ENCODE measurements around the gene CASP8.
A peak's percentile ranks its signal among the peaks of the same experiment; 100 is the strongest.

Gene CASP8

GRCh38 chr2:201257956-201258665 lies 2.2 kb upstream of the CASP8 start:
- TF ChIP-seq TAF1 (IDR thresholded peaks at IDR 0.05; ENCODE audit: borderline replicate concordance, insufficient read depth, low read length) (no peak), POLR2AphosphoS5 (IDR thresholded peaks at IDR 0.05; ENCODE audit: low read depth, low read length) (peak; percentile 48; the same call in 1 of the 2 replicates), SIN3A (IDR thresholded peaks at IDR 0.05; ENCODE audit: borderline replicate concordance, insufficient read depth, low read length) (peak; percentile 63; the same call in 1 of the 2 replicates), FOXP2 (optimal IDR thresholded peaks at IDR 0.05; ENCODE audit: borderline replicate concordance, extremely low read depth, extremely low read length, insufficient read depth) (no peak)
- TF ChIP-seq, protein P1, sequence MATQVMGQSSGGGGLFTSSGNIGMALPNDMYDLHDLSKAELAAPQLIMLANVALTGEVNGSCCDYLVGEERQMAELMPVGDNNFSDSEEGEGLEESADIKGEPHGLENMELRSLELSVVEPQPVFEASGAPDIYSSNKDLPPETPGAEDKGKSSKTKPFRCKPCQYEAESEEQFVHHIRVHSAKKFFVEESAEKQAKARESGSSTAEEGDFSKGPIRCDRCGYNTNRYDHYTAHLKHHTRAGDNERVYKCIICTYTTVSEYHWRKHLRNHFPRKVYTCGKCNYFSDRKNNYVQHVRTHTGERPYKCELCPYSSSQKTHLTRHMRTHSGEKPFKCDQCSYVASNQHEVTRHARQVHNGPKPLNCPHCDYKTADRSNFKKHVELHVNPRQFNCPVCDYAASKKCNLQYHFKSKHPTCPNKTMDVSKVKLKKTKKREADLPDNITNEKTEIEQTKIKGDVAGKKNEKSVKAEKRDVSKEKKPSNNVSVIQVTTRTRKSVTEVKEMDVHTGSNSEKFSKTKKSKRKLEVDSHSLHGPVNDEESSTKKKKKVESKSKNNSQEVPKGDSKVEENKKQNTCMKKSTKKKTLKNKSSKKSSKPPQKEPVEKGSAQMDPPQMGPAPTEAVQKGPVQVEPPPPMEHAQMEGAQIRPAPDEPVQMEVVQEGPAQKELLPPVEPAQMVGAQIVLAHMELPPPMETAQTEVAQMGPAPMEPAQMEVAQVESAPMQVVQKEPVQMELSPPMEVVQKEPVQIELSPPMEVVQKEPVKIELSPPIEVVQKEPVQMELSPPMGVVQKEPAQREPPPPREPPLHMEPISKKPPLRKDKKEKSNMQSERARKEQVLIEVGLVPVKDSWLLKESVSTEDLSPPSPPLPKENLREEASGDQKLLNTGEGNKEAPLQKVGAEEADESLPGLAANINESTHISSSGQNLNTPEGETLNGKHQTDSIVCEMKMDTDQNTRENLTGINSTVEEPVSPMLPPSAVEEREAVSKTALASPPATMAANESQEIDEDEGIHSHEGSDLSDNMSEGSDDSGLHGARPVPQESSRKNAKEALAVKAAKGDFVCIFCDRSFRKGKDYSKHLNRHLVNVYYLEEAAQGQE (IDR thresholded peaks at IDR 0.05; ENCODE audit: insufficient read depth in 1 of 2, low read depth in 2 of 2, low read length in 2 of 2), result peak in 1 of 2 experiments; percentile 8; a peak in 1 of 4 replicates

GRCh38 chr2:201258666-201259615 lies 1.4 kb upstream of the CASP8 start:
- TF ChIP-seq TAF1 (IDR thresholded peaks at IDR 0.05; ENCODE audit: borderline replicate concordance, insufficient read depth, low read length), result no peak
- no peak for TF ChIP-seq POLR2AphosphoS5 (IDR thresholded peaks at IDR 0.05; ENCODE audit: low read depth, low read length)
- TF ChIP-seq SIN3A (IDR thresholded peaks at IDR 0.05; ENCODE audit: borderline replicate concordance, insufficient read depth, low read length), result no peak
- TF ChIP-seq, protein P1 (IDR thresholded peaks at IDR 0.05; ENCODE audit: insufficient read depth in 1 of 2, low read depth in 2 of 2, low read length in 2 of 2), result no peak
- no peak for TF ChIP-seq FOXP2 (optimal IDR thresholded peaks at IDR 0.05; ENCODE audit: borderline replicate concordance, extremely low read depth, extremely low read length, insufficient read depth)

DNA sequence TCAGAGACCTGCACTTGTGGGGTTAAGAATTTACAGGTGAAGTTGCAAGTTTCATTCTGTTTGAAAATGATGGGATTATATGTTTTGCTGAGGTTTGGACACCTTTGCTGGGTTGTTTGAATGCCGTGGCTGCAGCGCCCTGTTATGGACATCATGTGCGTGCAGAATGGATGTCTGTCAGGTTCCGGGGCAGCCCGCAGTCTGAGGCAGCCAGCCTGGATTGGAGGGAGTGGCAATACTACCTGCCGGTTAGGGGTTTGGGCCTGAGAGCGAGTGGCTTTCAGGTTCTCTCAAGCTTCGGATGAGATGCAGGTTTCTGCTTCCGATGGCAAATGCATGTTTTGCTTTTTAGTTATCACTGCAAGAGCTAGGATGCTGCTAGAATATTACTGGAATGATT lies 1.1 kb downstream of the CASP8 start:
- TF ChIP-seq SIN3A (IDR thresholded peaks at IDR 0.05; ENCODE audit: borderline replicate concordance, insufficient read depth, low read length) (no peak), POLR2AphosphoS5 (IDR thresholded peaks at IDR 0.05; ENCODE audit: low read depth, low read length) (no peak), TAF1 (IDR thresholded peaks at IDR 0.05; ENCODE audit: borderline replicate concordance, insufficient read depth, low read length) (no peak), FOXP2 (optimal IDR thresholded peaks at IDR 0.05; ENCODE audit: borderline replicate concordance, extremely low read depth, extremely low read length, insufficient read depth) (no peak)
- TF ChIP-seq, protein P1 (IDR thresholded peaks at IDR 0.05; ENCODE audit: insufficient read depth in 1 of 2, low read depth in 2 of 2, low read length in 2 of 2), result no peak

GRCh38 chr2:201261906-201262305 lies 1.6 kb downstream of the CASP8 start:
- TF ChIP-seq TAF1 (IDR thresholded peaks at IDR 0.05; ENCODE audit: borderline replicate concordance, insufficient read depth, low read length) (no peak), SIN3A (IDR thresholded peaks at IDR 0.05; ENCODE audit: borderline replicate concordance, insufficient read depth, low read length) (no peak), FOXP2 (optimal IDR thresholded peaks at IDR 0.05; ENCODE audit: borderline replicate concordance, extremely low read depth, extremely low read length, insufficient read depth) (no peak)

DNA sequence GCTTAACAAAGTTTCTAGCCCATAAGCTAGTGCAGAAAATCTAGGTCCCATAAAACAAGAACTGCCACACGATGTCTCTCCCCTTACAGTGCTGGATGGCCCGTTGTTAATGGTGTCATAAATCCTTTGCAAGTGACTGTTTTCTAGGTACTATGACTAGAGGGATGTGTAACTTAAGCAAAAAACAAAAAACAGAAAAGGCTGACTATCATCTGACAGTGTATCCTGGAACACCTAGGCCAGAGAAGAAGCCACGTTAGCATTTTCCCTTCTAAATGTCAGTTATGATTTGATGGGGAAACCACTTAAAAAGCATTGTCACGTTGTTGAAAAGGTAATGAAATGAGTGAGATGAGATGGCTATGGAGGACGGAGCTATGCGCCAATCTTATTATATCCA lies 2.4 kb downstream of the CASP8 start:
- TF ChIP-seq SIN3A (IDR thresholded peaks at IDR 0.05; ENCODE audit: borderline replicate concordance, insufficient read depth, low read length) (no peak), POLR2AphosphoS5 (IDR thresholded peaks at IDR 0.05; ENCODE audit: low read depth, low read length) (no peak), FOXP2 (optimal IDR thresholded peaks at IDR 0.05; ENCODE audit: borderline replicate concordance, extremely low read depth, extremely low read length, insufficient read depth) (no peak), TAF1 (IDR thresholded peaks at IDR 0.05; ENCODE audit: borderline replicate concordance, insufficient read depth, low read length) (no peak)
- TF ChIP-seq, protein P1 (IDR thresholded peaks at IDR 0.05; ENCODE audit: insufficient read depth in 1 of 2, low read depth in 2 of 2, low read length in 2 of 2), result no peak
